Activated naive CD4-positive, alpha-beta T cell treated with anti-CD3 and anti-CD28 coated beads, Interleukin-2, amount 50 U/mL, for 72 hours (primary cell): ENCODE measurements around the gene MSANTD3. TPM values are rescaled to one million over a fixed set of nuclear protein-coding genes. Genes with fewer than 3 reads are reported as not detected.
A peak's percentile ranks its signal among the peaks of the same experiment; 100 is the strongest.
"Not testable (repeated sequence)": the region's sequence is repeated elsewhere in the genome, so short reads cannot be mapped to it uniquely, and the experiment has no call there.

Experiments
- ATAC-seq, 2 donors: fragments of 150-1000 bp; cut with Tn5 transposase; 2 replicates each; pipeline ENCODE4 v1.10.0; 2021; ENCODE audit warnings: mild to moderate bottlenecking in 2 of 2, moderate library complexity in 2 of 2
- DNase-seq, 2 donors: peaks; one replicate each; pipeline ENCODE4 v3.0.0; 2021 to 2022; ENCODE audit warnings: low spot score in 2 of 2
- H3K27ac Mint-ChIP-seq, 2 donors: one replicate each; pipeline ENCODE4 v1.8.0; 2022; ENCODE audit warnings: mild to moderate bottlenecking in 2 of 2, mixed read lengths in 2 of 2
- H3K36me3 Mint-ChIP-seq, 2 donors: one replicate each; pipeline ENCODE4 v1.8.0; 2022; ENCODE audit warnings: mixed read lengths in 2 of 2
- H3K9me3 Mint-ChIP-seq, 2 donors: one replicate each; pipeline ENCODE4 v1.8.0; 2022; ENCODE audit warnings: mixed read lengths in 2 of 2
- total RNA-seq, 2 donors: library from RNA; stranded (reverse); gene quantifications; one replicate each; pipeline ENCODE4 v1.2.3, GENCODE V29; 2022

MSANTD3 gene
- total RNA-seq, 2 donors from 2014 or later = 10.8 to 18.5 TPM

GRCh38 chr9:100421116-100421515 lies 5.8 kb upstream of the MSANTD3 start:
- not testable (repeated sequence) for H3K9me3 Mint-ChIP-seq, H3K27ac Mint-ChIP-seq, ATAC-seq, H3K36me3 Mint-ChIP-seq, DNase-seq

GRCh38 chr9:100425758-100426157 lies 1.2 kb upstream of the MSANTD3 start:
- Mint-ChIP-seq H3K36me3 (peaks cover 4 to 6% of the 10 kb centered on the region in 2 donors), H3K9me3 (no peaks in the 10 kb centered on the region), H3K27ac (peak overlapping the region in 1 of 2 donors; percentile 91)
- no peak for DNase-seq
- no peak for ATAC-seq

GRCh38 chr9:100426189-100426529 lies 784 bp upstream of the MSANTD3 start:
- ATAC-seq = no peak
- DNase-seq = no peak
- H3K27ac Mint-ChIP-seq = peak overlapping the region; percentile 91 to 93
- H3K9me3 Mint-ChIP-seq = no peaks in the 10 kb centered on the region
- peaks cover 4 to 6% of the 10 kb centered on the region in 2 donors for H3K36me3 Mint-ChIP-seq

GRCh38 chr9:100427366-100428263 lies 672 bp downstream of the MSANTD3 start:
- no peaks in the 10 kb centered on the region for H3K9me3 Mint-ChIP-seq
- H3K36me3 Mint-ChIP-seq = peaks cover 4 to 6% of the 10 kb centered on the region in 2 donors
- peak overlapping the region; percentile 46 to 65 for H3K27ac Mint-ChIP-seq
- DNase-seq (peak in 1 of 2 donors; percentile 60), ATAC-seq (peak; percentile 61 to 73)

- no peak for ATAC-seq
- H3K27ac Mint-ChIP-seq = no peak overlapping the region
- H3K9me3 Mint-ChIP-seq = no peaks in the 10 kb centered on the region
- peaks cover 4 to 6% of the 10 kb centered on the region in 2 donors for H3K36me3 Mint-ChIP-seq
- no peak for DNase-seq
Observed at GRCh38 chr9:100428871-100429654, 2.1 kb downstream of the MSANTD3 start.

- ATAC-seq = no peak
- DNase-seq = no peak
- H3K27ac Mint-ChIP-seq = no peak overlapping the region
- H3K9me3 Mint-ChIP-seq = no peaks in the 10 kb centered on the region
- H3K36me3 Mint-ChIP-seq = peaks cover 4 to 6% of the 10 kb centered on the region in 2 donors
Observed at GRCh38 chr9:100430286-100430940, 3.5 kb downstream of the MSANTD3 start.

- no peak overlapping the region for H3K27ac Mint-ChIP-seq
- peaks cover 0 to 6% of the 10 kb centered on the region in 2 donors for H3K36me3 Mint-ChIP-seq
- no peak for DNase-seq
- no peaks in the 10 kb centered on the region for H3K9me3 Mint-ChIP-seq
- ATAC-seq = no peak
Observed at GRCh38 chr9:100431886-100432285, 4.9 kb downstream of the MSANTD3 start.

GRCh38 chr9:100432736-100433135 lies 5.8 kb downstream of the MSANTD3 start:
- ATAC-seq (no peak), DNase-seq (no peak)
- Mint-ChIP-seq H3K9me3 (no peaks in the 10 kb centered on the region), H3K36me3 (peaks cover 0 to 6% of the 10 kb centered on the region in 2 donors), H3K27ac (no peak overlapping the region)

- H3K27ac Mint-ChIP-seq = no peak overlapping the region
- H3K36me3 Mint-ChIP-seq = no peaks in the 10 kb centered on the region
- DNase-seq (no peak), ATAC-seq (no peak)
- no peaks in the 10 kb centered on the region for H3K9me3 Mint-ChIP-seq
Observed at GRCh38 chr9:100436571-100436970, 9.6 kb downstream of the MSANTD3 start.

- H3K27ac Mint-ChIP-seq = no peak overlapping the region
- no peaks in the 10 kb centered on the region for H3K9me3 Mint-ChIP-seq
- peaks cover 0 to 5% of the 10 kb centered on the region in 2 donors for H3K36me3 Mint-ChIP-seq
- ATAC-seq = peak in 1 of 2 donors; percentile 29
- peak in 1 of 2 donors; percentile 74 for DNase-seq
Observed at GRCh38 chr9:100437860-100438805, 11.2 kb downstream of the MSANTD3 start.

- Mint-ChIP-seq H3K9me3 (no peaks in the 10 kb centered on the region), H3K36me3 (peaks cover 0 to 5% of the 10 kb centered on the region in 2 donors), H3K27ac (no peak overlapping the region)
- ATAC-seq (no peak), DNase-seq (no peak)
Observed at GRCh38 chr9:100440071-100440470, 13.1 kb downstream of the MSANTD3 start.

- ATAC-seq, H3K36me3 Mint-ChIP-seq, DNase-seq, H3K27ac Mint-ChIP-seq, H3K9me3 Mint-ChIP-seq: not testable (repeated sequence)
Observed at GRCh38 chr9:100440487-100440886, 13.5 kb downstream of the MSANTD3 start.

- DNase-seq = no peak
- Mint-ChIP-seq H3K9me3 (no peaks in the 10 kb centered on the region), H3K27ac (peak overlapping the region in 1 of 2 donors; percentile 60), H3K36me3 (peaks cover 9 to 10% of the 10 kb centered on the region in 2 donors)
- no peak for ATAC-seq
Observed at GRCh38 chr9:100441911-100442361, 15.0 kb downstream of the MSANTD3 start.

- no peaks in the 10 kb centered on the region for H3K9me3 Mint-ChIP-seq
- no peak for ATAC-seq
Observed at GRCh38 chr9:100443781-100444768, 17.1 kb downstream of the MSANTD3 start.

More at GRCh38 chr9:100443781-100444768, 17.1 kb downstream of the MSANTD3 start:
- no peak for DNase-seq
- peaks cover 9 to 14% of the 10 kb centered on the region in 2 donors for H3K36me3 Mint-ChIP-seq
- no peak overlapping the region for H3K27ac Mint-ChIP-seq
